GM19397 (cell line): ENCODE results near the gene HSD17B14.

Experiments
- ATAC-seq: cut with Tn5 transposase; IDR thresholded peaks from one replicate; pipeline ENCODE4 v1.9.1; 2021; ENCODE audit warnings: mild to moderate bottlenecking, moderate library complexity; ENCODE audit not compliant: unreplicated experiment

The HSD17B14 gene

DNA sequence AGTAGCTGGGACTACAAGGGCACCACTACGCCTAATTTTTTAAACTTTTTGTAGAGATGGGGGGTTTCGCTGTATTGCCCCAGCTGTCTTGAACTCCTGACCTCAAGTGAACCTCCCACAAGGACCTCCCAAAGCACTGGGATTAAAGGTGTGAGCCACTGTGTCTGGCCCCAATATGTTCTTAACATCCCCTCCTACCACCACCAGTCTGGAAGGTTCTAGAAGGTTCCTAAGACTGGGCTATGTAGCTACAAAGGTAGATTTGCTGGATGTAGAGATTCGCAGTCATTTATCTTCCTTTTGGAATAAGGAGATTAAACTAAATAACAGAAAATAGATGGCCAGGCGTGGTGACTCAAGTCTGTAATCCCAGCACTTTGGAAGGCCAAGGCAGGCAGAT lies 5.3 kb downstream of the HSD17B14 start:
- no peak for ATAC-seq

DNA sequence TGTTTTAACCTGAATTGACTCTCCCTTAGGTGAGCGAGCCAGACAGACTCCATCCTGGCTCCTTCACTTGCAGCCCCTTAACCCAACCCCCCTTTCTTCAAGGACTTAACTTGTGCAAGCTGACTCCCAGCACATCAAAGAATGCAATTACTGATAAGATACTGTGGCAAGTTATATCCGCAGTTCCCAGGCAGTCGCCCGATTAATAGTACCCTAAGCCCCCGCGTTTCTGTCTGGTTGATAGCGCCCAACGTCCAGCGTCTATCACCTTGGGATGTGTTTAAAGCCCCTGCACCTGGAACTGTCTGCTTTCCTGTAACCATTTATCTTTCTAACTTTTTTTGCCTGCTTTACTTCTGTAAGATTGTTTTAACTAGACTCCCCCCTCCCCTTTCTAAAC lies 6.2 kb downstream of the HSD17B14 start:
- no peak for ATAC-seq

DNA sequence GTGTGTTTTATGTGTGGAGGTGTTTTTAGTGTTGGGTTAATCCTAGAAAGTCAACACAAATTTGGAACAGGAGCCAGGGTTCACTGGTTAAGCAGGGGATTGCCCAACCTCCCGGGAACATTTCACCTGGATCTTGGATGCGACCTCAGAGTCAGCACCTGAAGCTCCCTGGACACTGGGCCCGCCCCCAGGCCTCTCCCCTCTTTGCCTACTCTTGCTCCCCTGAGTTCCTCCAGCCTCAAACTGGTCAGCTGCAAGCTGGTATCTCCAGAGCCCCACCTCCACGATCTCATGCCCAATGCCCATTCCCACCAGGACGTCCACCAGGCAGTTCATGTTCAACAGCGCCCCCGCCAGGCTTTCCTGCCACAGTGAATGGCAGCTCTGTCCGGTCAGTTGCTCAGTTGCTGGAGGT lies 9.7 kb downstream of the HSD17B14 start:
- no peak for ATAC-seq

DNA sequence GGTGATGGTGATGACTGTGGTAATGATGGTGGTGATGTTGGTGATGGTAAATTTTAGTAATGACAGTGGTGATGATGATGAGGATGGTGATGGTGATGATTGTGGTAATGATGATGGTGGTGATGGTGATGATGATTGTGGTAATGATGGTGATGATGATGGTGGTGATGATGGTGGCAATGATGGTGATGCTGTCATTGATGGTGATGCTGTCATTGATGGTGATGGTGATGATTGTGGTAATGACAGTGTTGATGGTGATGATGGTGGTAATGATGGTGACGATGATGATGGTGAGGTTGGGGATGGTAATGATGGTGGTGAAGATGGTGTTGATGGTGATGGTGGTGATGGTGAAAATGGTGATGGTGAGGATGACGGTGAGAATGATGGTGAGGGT lies 13.8 kb downstream of the HSD17B14 start:
- ATAC-seq = no peak

DNA sequence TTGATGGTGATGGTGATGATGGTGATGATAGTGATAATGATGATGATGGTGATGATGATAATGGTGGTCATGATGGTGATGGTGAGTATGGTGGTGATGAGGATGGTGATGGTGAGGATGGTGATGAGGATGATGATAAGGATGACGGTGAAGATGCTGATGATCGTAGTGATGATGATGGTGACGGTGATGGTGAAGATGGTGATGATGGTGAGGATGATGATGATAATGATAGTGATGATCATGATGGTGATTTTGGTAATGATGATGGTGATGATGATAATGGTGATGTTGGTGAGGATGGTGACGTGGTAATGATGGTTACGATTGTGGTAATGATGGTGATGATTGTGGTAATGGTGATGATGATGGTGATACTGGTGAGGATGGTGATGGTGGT lies 14.7 kb downstream of the HSD17B14 start:
- ATAC-seq = no peak

DNA sequence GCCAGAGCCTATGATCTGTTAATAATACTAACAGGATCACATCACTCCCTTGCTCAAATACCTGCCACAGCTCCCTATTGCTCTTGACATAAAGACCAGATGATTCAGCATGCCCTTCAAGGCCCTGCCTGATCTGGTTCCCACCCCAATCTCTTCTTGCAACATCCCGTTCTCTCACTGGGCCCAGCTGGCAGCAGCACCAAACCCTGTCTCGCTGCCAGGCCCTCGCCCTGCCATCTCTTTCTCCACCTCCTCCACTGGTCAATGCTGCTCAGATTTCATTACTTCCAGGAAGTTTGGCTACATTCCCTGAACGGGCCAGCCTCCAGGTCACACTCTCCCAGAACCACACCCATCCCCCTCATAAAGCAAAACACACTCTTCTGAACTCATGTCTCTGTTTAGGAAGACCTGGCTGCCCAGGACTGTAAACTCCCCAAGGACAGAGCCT lies 16.9 kb downstream of the HSD17B14 start:
- no peak for ATAC-seq

DNA sequence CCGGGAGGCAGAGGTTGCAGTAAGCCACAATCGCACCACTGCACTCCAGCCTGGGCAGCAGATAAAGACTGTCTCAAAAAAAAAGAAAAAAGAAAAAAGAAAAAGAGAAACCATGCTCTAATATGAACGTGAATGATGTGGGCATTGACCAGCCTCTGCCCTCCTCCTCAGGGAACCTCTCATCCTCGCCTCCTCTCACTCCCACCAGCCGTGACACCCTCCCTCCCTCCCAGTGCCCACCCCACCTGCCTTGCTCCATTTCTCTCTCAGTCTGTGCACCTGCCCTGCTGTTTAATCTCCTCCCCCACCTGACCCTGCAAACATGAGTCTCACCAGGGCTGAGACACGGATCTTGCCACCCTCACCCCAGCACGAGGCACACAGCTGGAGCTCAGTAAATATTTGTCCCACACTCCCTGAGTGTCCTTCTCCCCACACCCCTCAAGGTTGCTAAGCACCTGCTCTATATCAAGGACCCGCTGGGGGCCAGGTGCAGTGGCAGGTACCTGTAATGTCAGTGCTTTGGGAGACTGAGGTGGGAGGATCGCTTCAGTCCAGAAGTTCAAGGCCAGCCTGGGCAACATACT lies 18.0 kb downstream of the HSD17B14 start:
- no peak for ATAC-seq

DNA sequence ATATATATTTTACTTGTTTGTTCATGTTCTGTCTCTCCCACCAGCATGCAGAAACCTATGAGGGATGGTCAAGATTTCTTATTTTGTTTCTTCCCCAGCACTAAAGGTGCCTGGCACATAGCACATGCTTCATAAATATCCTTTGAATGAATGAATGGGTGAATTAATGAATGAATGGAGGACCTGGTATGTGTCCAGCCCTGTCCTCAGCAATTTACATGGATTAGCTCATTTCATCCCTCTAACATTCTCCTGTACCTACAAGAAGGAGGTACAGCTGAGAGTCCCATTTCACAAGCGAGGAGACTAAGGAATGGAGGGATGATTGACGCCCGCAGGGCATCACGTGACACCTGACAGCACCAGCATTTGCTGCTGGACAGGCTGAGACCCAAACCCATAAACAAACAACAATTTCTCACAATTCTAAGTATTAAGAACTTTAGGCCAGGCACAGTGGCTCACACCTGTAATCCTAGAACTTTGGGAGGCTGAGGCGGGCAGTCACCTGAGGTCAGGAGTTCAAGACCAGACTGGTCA lies 18.6 kb downstream of the HSD17B14 start:
- no peak for ATAC-seq

DNA sequence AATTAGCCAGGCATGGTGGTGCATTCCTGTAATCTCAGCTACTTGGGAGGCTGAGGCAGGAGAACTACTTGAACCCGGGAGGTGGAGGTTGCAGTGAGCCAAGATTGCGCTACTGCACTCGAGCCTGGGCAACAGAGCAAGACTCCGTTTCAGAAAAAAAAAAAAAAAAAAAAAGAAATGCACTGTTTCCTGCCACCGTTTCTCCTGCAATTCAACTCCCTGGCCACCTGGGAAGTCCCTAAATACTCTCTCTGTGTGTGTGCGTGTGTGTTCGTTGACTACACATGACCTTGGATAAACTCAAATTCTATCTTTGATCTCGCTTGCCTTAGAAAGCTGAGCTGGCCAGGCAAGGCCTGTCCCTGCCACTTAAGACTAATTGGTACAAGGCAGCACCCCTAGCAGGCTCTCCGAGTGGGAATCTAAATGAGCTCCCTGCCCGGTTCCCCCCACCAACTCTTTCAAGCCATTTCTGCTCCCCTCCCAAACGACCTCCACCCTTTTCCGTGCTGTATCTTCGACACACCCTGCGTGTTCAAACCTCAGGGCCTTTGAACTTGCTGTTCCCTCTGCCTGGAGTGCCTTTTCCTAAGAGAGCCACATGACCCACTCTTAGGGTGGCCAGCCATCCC lies 20.3 kb downstream of the HSD17B14 start:
- ATAC-seq = no peak

DNA sequence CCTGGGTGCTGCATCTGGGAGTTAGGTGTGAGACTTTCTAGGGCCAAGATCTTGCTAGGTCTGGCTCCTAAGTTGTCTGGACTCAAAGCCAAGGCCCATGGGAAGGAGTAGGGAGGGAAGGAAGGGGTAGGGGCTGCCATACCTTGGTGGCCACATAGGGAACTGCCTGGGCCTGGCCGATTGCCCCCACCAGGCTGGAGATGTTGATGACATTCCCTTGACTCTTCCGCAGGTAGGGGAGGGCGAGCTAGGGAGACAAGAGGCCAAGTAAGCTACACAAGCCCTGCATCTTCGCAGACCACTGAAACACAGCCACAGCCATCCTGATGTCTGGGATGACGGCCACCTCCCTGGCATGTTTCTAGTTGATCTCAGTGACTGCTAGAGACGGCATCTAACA lies 21.4 kb downstream of the HSD17B14 start:
- ATAC-seq = no peak

DNA sequence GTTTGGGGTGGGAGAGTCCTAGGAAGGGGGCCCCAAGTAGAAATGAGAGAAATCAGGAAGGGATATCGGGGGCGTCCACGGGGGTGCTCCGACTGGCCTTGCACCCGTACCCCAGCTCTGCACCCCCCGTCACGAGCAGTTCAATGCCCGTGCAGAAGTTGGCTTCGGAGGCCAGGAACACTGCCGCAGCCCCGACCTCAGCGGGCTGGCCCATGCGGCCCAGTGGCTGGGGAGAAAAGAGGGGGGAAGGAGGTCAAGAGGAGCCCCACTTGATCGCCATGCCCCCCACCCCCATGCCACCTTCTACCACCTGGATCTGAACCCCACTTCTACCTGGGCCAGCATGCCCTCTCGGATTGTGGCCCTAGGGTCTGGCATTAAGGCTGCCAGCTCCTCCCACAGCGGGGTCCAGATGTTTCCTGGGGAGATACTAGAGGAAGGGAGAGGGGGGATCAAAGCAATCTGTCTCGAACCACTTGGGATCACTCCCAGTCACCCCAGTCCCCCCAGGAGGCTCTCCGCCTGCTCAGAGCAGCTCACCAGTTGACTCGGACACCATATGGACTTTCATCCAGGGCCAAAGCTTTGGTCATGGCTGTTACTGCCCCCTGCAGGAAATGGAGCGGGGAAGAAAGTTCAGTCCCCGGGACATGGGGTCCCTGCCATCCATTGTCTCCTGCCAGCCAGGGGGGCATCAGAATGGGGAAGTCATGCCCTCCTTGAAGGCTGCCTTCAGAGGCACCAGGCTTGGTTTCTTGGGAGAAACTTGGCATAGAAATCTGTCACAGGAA lies 23.0 kb downstream of the HSD17B14 start:
- no peak for ATAC-seq

DNA sequence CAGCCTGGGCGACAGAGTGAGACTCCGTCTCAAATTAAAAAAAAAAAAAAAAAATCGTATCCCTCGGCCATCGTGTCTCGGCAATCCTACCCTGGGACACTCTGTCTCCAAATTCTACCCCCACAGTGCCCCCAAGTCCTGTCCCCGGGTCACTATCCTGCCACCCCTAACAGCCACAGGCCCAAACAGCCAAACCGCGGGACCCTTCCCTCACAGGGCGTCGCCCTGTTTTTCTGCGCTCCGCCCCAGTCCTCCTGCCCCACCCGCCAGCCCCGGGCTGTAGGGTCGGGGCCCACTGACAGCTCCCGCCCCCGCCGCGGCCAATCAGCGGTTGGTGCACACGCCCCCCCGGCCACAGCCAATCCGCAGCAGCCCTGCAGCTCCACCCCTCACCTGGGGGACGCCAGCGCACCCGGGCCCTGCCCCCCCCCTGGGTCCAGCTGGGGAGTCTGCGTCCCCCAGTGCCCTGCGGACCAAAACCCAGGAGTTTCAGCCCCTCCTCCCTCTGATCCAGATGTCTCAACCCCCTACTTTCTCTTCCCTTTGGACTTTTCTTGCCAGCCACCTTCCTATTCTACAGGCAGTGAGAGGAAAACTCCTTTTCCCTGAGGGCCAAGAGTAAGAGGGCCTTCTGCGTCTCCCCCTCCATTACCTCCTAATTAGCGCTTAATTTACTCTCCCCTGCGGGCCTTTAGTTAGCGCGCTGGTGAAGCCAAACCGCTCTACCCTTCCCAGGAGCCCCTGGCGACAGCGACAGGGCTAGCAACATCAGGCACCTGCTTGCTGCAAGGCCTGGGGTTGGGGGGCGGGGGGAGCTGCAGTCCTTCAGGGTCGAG lies 24.0 kb downstream of the HSD17B14 start:
- no peak for ATAC-seq

DNA sequence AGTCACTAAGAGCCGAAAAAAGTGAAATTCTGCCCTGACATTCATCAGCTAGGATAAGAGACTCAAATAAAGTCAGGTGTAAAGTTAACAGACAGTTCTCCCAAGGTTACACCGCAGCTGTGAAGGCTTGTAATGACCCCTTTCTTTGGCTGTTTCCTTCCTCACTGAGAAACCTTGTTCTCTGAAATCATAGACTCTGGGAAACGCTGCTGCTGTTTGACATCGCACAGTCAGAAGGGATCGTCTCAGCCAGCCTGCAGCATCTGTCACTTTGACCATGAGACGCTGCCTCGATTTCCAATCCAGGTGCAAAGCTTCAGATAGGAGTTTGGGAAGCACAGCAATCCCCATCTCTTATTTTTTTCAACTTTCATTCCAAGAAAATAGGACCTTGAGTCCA lies 26.1 kb downstream of the HSD17B14 start:
- no peak for ATAC-seq

DNA sequence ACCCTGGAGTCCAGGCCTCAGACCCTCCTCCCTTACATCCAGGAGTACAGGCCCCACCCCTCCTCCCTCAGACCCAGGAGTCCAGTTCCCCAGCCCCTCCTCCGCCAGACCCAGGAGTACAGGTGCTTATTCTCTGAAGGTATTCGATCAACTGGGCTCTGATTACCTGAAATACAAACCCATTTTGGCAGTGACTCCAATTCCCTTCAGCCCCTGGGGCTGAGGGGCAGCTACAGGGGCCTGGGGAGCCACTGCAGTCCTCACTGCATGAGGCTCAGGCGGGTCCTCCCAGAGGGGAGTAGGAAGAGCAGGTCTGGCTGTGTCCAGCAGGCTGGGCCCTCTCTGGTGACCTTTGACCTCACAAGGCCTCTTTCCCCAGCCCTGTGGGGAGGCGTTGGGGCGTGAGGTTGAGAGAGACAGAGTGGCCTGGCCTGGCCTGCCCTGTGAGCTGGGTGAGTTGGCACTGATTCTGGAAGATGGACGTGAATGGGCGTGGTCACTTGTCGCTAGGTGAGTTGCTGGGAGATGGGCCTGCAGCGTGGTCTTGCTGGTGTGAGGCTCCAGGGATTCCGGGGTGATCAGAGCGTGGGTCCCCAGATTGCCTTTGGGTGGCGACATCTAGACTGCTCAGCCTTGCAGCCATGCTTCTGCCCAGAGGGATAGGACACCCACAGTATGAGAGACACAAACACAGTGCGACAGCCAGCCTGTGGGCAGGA lies 28.5 kb downstream of the HSD17B14 start:
- ATAC-seq = no peak

DNA sequence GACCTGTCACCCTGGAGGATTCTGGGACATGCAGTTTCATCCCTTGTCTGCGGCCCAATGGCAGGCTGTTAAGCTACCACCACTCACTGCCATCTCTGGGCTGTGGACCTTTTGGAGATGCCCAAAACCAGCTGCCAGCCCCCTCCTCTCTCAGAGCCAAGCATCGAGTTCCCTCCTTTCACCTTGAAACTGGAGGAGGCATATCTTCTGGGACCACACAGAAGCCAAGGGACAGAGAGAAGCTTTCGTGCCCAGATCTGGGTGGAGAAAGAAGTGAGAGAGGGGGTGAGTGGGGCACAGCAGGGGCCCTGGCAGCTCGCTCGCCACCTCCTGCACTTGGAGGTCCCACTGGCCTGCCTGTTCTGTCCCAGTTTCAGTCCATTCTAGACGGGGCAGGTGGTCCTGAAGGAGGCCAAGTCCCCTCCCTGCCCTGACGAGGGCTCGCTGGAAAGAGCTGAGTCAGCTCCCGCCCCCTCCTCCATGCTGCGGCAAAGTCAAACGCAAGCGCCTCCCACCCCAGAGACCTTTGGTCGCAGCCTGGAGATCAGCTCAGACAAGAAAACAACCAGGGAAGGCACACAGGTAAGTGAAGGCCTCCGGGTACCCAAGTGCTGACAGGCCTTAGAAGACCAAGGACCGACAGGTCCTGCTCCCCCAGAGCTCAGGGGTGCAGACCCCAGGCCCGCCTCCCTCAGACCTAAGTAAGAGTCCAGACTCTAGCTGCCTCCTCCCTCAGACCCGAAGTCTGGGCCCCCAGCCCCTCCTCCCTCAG lies 29.3 kb downstream of the HSD17B14 start:
- ATAC-seq = no peak

DNA sequence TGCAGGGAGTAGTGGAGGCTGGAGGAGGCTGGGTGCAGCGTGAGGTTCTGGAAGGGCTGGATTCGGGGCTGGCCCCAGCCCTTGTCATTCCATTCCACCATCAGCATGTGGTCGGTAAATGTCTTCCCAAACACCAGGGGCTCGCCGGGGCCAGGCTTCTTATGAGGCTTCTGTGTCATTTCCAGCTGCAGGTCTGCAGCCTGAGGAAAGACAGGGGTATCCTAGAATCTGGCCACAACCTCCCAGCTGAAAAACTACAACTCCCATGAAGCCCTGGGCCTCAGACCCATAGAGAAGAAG lies 29.8 kb downstream of the HSD17B14 start:
- no peak for ATAC-seq

DNA sequence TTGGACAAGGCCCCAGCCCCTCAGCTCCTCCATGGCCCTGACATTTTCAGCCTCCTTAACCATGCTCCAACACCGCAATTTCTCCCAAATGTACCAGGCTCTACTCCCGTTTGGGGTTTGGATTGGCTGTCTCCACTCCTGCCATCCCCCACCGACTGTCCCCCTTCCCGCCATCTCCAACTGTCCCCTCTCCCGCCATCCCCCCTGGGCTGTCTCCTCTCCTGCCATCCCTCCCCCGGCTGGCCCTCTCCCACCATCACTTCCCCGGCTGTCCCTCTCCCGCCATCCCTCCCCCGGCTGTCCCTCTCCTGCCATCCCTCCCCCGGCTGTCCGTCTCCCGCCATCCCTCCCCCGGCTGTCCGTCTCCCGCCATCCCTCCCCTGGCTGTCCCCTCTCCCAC lies 30.8 kb downstream of the HSD17B14 start:
- no peak for ATAC-seq

DNA sequence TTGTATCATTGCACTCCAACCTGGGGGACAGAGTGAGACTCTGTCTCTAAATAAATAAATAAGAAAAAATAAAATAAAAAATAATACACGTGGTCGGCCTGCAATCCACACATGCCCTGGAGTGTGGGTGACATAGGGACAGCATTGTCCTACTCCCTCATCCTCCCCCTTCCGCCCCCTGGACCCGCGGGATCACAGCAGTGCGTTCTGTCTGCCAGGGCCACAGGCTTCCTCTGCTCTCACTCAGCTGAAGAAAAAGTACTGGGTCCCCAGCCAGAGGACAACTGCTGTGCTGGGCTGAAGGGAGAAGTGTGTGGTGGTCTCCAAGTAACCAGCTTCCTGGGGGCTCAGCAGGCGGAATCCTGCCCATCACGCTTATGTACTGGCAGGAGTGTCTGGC lies 31.8 kb downstream of the HSD17B14 start:
- ATAC-seq = no peak

DNA sequence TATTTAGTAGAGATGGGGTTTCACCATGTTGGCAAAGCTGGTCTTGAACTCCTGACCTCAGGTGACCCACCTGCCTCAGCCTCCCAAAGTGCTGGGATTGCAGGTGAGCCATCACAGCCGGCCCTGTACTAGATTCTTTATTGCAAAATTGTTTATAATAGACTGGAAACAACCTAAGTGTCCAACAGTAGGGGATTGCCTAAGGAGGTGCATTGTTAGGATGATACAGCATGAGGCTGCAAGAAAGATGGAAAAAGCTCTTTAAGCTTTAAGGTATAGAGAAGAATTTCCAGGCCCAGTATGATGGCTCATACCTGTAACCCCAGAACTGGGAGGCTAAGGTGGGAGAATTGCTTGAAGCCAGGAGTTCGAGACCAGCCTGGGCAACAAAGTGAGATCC lies 33.7 kb downstream of the HSD17B14 start:
- ATAC-seq = no peak
